HepG2 (cell line): ENCODE measurements around the gene ANO1. TPM values are rescaled to one million over a fixed set of nuclear protein-coding genes. Genes with fewer than 3 reads are reported as not detected.

Experiments used
- ATAC-seq: fragments of 200-7000 bp; cut with Tn5 transposase; 3 replicates; pipeline ENCODE4 v1.9.1; 2020; ENCODE audit warnings: mild to moderate bottlenecking, moderate library complexity
- BruUV-seq: library from RNA; stranded (reverse); fragments of 400-500 nt; replicated peaks from 2 replicates; lab custom pipeline; 2021; lab: Mats Ljungman, UMichigan
- CTCF ChIA-PET: fragments of 300-600 bp; formaldehyde crosslinking; extraction: SDS; loops from one replicate; lab custom pipeline; 2021; ENCODE audit warnings: low total read pairs, inconsistent platforms, low intra/inter-chr PET ratio; lab: Yijun Ruan, JAX
- POLR2A ChIA-PET: fragments of 350-600 bp; sonication (Branson Sonifier 250); formaldehyde crosslinking; loops from one replicate; lab custom pipeline; 2020; ENCODE audit warnings: antibody characterized with exemption, inconsistent platforms; lab: Yijun Ruan, JAX
- DNase-seq: peaks from one replicate; pipeline ENCODE4 v3.0.0-alpha.2; 2015; ENCODE audit warnings: low spot score
- FAIRE-seq: peaks from 3 replicates; lab custom pipeline; 2011; peaks lifted over from hg19 to GRCh38; lab: Jason Lieb, UNC
- H2AFZ ChIP-seq: one replicate; pipeline ENCODE4 v1.6.1; 2011; ENCODE audit warnings: low read length, inconsistent platforms
- H3K27ac ChIP-seq: fragments of 300-600 bp; 3 replicates; pipeline ENCODE4 v1.8.0; 2011; ENCODE audit warnings: mixed run types, mild to moderate bottlenecking, mixed read lengths, low read length, inconsistent platforms; ENCODE audit not compliant: insufficient read depth; ENCODE audit errors: extremely low read length
- H3K27me3 ChIP-seq, 2 experiments: fragments of 200-600 bp in 1 of 2; 2 replicates in 1 of 2; 3 replicates in 1 of 2; pipeline versions ENCODE4 v1.6.0 to v1.8.0; 2011; ENCODE audit warnings: low read length in 2 of 2, mild to moderate bottlenecking in 2 of 2, moderate library complexity in 2 of 2, inconsistent platforms in 1 of 2; ENCODE audit not compliant: insufficient read depth in 2 of 2, control insufficient read depth in 1 of 2
- H3K36me3 ChIP-seq, 2 experiments: fragments of 200-600 bp in 1 of 2; replicated peaks in 1 of 2; 2 replicates in 1 of 2; 3 replicates in 1 of 2; pipeline versions ENCODE4 v1.5.1 to v1.8.0; 2011; ENCODE audit warnings: low read length in 2 of 2, inconsistent platforms in 1 of 2; ENCODE audit not compliant: insufficient read depth in 2 of 2, control insufficient read depth in 1 of 2
- H3K4me1 ChIP-seq: 2 replicates; pipeline ENCODE4 v1.5.1; 2012; ENCODE audit warnings: low read length, inconsistent platforms; ENCODE audit not compliant: insufficient read depth
- H3K4me2 ChIP-seq: 2 replicates; pipeline ENCODE4 v1.6.0; 2011; ENCODE audit warnings: low read depth, low read length, inconsistent platforms
- H3K4me3 ChIP-seq, 3 experiments: fragments of 200-600 bp in 1 of 3; sonication (generic), shearing (Covaris generic) in 1 of 3; replicated peaks in 1 of 3; 2 replicates each; pipeline ENCODE4 v1.5.1; 2011 to 2016; ENCODE audit warnings: low read length in 3 of 3, inconsistent platforms in 2 of 3, low read depth in 2 of 3, mild to moderate bottlenecking in 2 of 3, control low read depth in 1 of 3, mixed read lengths in 1 of 3; ENCODE audit not compliant: insufficient read depth in 1 of 3
- H3K79me2 ChIP-seq: one replicate; pipeline ENCODE4 v1.6.1; 2011; ENCODE audit warnings: low read length, inconsistent platforms; ENCODE audit not compliant: insufficient read depth
- H3K9ac ChIP-seq: 2 replicates; pipeline ENCODE4 v1.6.0; 2011; ENCODE audit warnings: mild to moderate bottlenecking, low read depth, low read length, inconsistent platforms; ENCODE audit not compliant: insufficient read depth
- H3K9me3 ChIP-seq: 2 replicates; pipeline ENCODE4 v1.5.1; 2012; ENCODE audit warnings: mild to moderate bottlenecking, low read length
- H4K20me1 ChIP-seq: 2 replicates; pipeline ENCODE4 v1.6.0; 2011; ENCODE audit warnings: inconsistent platforms, mild to moderate bottlenecking, low read length, moderate library complexity; ENCODE audit not compliant: insufficient read depth
- EP300 ChIP-seq, 3 experiments: sonication (generic) in 1 of 3; formaldehyde crosslinking in 1 of 3; IDR thresholded peaks; 2 replicates each; pipeline versions ENCODE4 v1.5.1 to v1.6.1; 2011 to 2020; ENCODE audit warnings: low read depth in 2 of 3, low read length in 2 of 3, borderline replicate concordance in 1 of 3, improper control_type of control experiment in 1 of 3, mild to moderate bottlenecking in 1 of 3, missing genetic modification reagents in 1 of 3, moderate library complexity in 1 of 3
- HNF4A ChIP-seq: sonication (generic); formaldehyde crosslinking; IDR thresholded peaks from 2 replicates; pipeline ENCODE4 v1.4.0; 2020; ENCODE audit warnings: missing genetic modification reagents
- MXI1 ChIP-seq: IDR thresholded peaks from 3 replicates; pipeline ENCODE4 v1.6.1; 2012; ENCODE audit warnings: low read depth, low read length, inconsistent platforms, borderline replicate concordance
- NR1H2 ChIP-seq: sonication (generic); formaldehyde crosslinking; IDR thresholded peaks from 2 replicates; pipeline ENCODE4 v1.8.1; 2022; ENCODE audit warnings: low read depth, missing genetic modification reagents, borderline replicate concordance
- SNAPC5 ChIP-seq: sonication (generic); formaldehyde crosslinking; IDR thresholded peaks from 2 replicates; pipeline ENCODE4 v1.8.1; 2023; ENCODE audit warnings: mild to moderate bottlenecking, missing genetic modification reagents, borderline replicate concordance
- ZNF121 ChIP-seq: sonication (generic); formaldehyde crosslinking; IDR thresholded peaks from 2 replicates; pipeline ENCODE4 v1.5.0; 2020; ENCODE audit warnings: mild to moderate bottlenecking, missing genetic modification reagents
- ZNF234 ChIP-seq: sonication (generic); formaldehyde crosslinking; conservative IDR thresholded peaks from 2 replicates; pipeline ENCODE4 v1.5.1; 2020; ENCODE audit warnings: mild to moderate bottlenecking, missing genetic modification reagents
- ZNF562 ChIP-seq: sonication (generic); formaldehyde crosslinking; IDR thresholded peaks from 2 replicates; pipeline ENCODE4 v1.8.0; 2022; ENCODE audit warnings: missing genetic modification reagents, borderline replicate concordance
- ZNF576 ChIP-seq: sonication (generic); formaldehyde crosslinking; IDR thresholded peaks from 2 replicates; pipeline ENCODE4 v1.4.0; 2020; ENCODE audit warnings: mild to moderate bottlenecking, missing genetic modification reagents
- ZNF703 ChIP-seq: sonication (generic); formaldehyde crosslinking; IDR thresholded peaks from 2 replicates; pipeline ENCODE4 v1.5.1; 2020; ENCODE audit warnings: missing genetic modification reagents, mild to moderate bottlenecking, moderate library complexity, borderline replicate concordance
- ZNF83 ChIP-seq: sonication (generic); formaldehyde crosslinking; IDR thresholded peaks from 2 replicates; pipeline ENCODE4 v1.4.0; 2020; ENCODE audit warnings: missing genetic modification reagents, mild to moderate bottlenecking, borderline replicate concordance
- ZNF841 ChIP-seq: sonication (generic); formaldehyde crosslinking; IDR thresholded peaks from 2 replicates; pipeline ENCODE4 v1.8.1; 2023; ENCODE audit warnings: missing genetic modification reagents, borderline replicate concordance
- WGBS: methylation state at CpG from one replicate; pipeline ENCODE4 v1.1.6; 2017; ENCODE audit warnings: low lambda C conversion rate; 5-methylcytosine and 5-hydroxymethylcytosine counted together
- in situ Hi-C: cut with HindIII; loops from 2 replicates; pipeline ENCODE4 v1.10.0; 2017; ENCODE audit warnings: low pct_unique_long_range_greater_than_20kb; ENCODE audit not compliant: extremely low pct_ligation_motif_present
- intact Hi-C: fragments of 100-400 bp; cut with micrococcal nuclease; formaldehyde crosslinking; loops from one replicate; pipeline ENCODE4 v1.10.0; 2022; ENCODE audit not compliant: unreplicated experiment
- polyA plus RNA-seq, 8 experiments: library from polyadenylated mRNA; depleted of rRNA in 3 of 8; stranded (reverse) in 7 of 8; unstranded in 1 of 8; fragments of >200 nt; fragmentation: Illumina TruSeq in 4 of 8; extraction: Trizol in 4 of 8; gene quantifications; 2 replicates each; pipeline versions ENCODE4 v1.2.1 to v1.2.3, GENCODE V29; 2011 to 2016; ENCODE audit warnings: low read depth in 4 of 8, missing spikeins in 1 of 8, mixed read lengths in 1 of 8; ENCODE audit not compliant: insufficient read depth in 1 of 8
- total RNA-seq, 5 experiments: library from RNA; depleted of rRNA; stranded (reverse); fragments of >200 nt; fragmentation: Illumina TruSeq; extraction: Trizol; gene quantifications; 2 replicates each; pipeline ENCODE4 v1.2.3, GENCODE V29; 2016; ENCODE audit warnings: low read depth in 1 of 5
- TF ChIP-seq, protein P1 (sequence below): sonication (generic); formaldehyde crosslinking; IDR thresholded peaks from 2 replicates; pipeline ENCODE4 v1.5.0; 2020; ENCODE audit warnings: missing genetic modification reagents, mild to moderate bottlenecking, borderline replicate concordance
- TF ChIP-seq, protein P2 (sequence below): sonication (generic); formaldehyde crosslinking; conservative IDR thresholded peaks from 2 replicates; pipeline ENCODE4 v1.4.0; 2020; ENCODE audit warnings: missing genetic modification reagents

The ANO1 gene
- total and polyA plus RNA-seq, 2 of the 13 experiments (the other 11 are each of a cell fraction or from before 2014, with no cell fraction given), result not detected

GRCh38 chr11:70169632-70170031, 91.5 kb downstream of the ANO1 start:
- H3K9ac ChIP-seq, result no peak overlapping the region
- DNase-seq, result no peak
- ChIA-PET CTCF (no interaction called here), POLR2A (no interaction called here)
- H3K79me2 ChIP-seq, result no peaks in the 10 kb centered on the region
- H3K4me1 ChIP-seq, result peaks cover 9% of the 10 kb centered on the region; the same call in 1 of the 2 replicates
- TF ChIP-seq, protein P1, sequence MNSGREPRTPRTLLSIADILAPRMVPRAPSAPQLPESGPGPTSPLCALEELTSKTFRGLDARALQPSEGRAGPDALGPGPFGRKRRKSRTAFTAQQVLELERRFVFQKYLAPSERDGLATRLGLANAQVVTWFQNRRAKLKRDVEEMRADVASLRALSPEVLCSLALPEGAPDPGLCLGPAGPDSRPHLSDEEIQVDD (CRISPR knock-in tag), result no peak
- H3K27ac ChIP-seq, result no peak overlapping the region
- FAIRE-seq, result no peak
- in situ Hi-C loops, result no loop called here
- intact Hi-C loops, result no loop called here
- H3K4me3 ChIP-seq, result no peak overlapping the region
- peaks cover 2 to 38% of the 10 kb centered on the region in 2 experiments for H3K27me3 ChIP-seq
- no peak overlapping the region for H3K4me2 ChIP-seq
- no peak overlapping the region for H2AFZ ChIP-seq
- no peaks in the 10 kb centered on the region; the same call in 1 of the 2 replicates for H4K20me1 ChIP-seq
- no TSS peak for BruUV-seq
- no peaks in the 10 kb centered on the region for H3K9me3 ChIP-seq
- H3K36me3 ChIP-seq, result no peaks in the 10 kb centered on the region
- no peak for ATAC-seq
- 77% methylated on average over 3 of the region's 8 CpGs for WGBS

- H3K36me3 ChIP-seq, result no peaks in the 10 kb centered on the region
- BruUV-seq, result no TSS peak
- no peak overlapping the region for H3K4me3 ChIP-seq
- ChIA-PET CTCF (no interaction called here), POLR2A (no interaction called here)
- H2AFZ ChIP-seq, result no peak overlapping the region
- intact Hi-C loops, result no loop called here
- DNase-seq (no peak), FAIRE-seq (no peak), ATAC-seq (no peak)
- peaks cover 0 to 36% of the 10 kb centered on the region in 2 experiments; a peak in 3 of 5 replicates for H3K27me3 ChIP-seq
- H3K4me2 ChIP-seq, result no peak overlapping the region
- H3K27ac ChIP-seq, result no peak overlapping the region
- no peak overlapping the region for H3K9ac ChIP-seq
- no peaks in the 10 kb centered on the region for H3K9me3 ChIP-seq
- 33% methylated on average over 7 of the region's 22 CpGs for WGBS
- in situ Hi-C loops, result no loop called here
- H3K79me2 ChIP-seq, result no peaks in the 10 kb centered on the region
- no peaks in the 10 kb centered on the region; the same call in 1 of the 2 replicates for H4K20me1 ChIP-seq
- H3K4me1 ChIP-seq, result peaks cover 16% of the 10 kb centered on the region; the same call in 1 of the 2 replicates
- TF ChIP-seq SNAPC5 (no peak), ZNF562 (CRISPR knock-in tag) (no peak), EP300 (IDR thresholded peaks at IDR 0.05; ENCODE audit: low read depth in 2 of 2, low read length in 2 of 2) (no peak), EP300 (CRISPR knock-in tag; IDR thresholded peaks at IDR 0.05; ENCODE audit: borderline replicate concordance) (no peak), ZNF121 (CRISPR knock-in tag) (no peak), HNF4A (no peak), NR1H2 (CRISPR knock-in tag) (no peak), ZNF83 (no peak), ZNF841 (CRISPR knock-in tag) (no peak), MXI1 (no peak), ZNF234 (CRISPR knock-in tag) (no peak), ZNF703 (CRISPR knock-in tag) (no peak), ZNF576 (CRISPR knock-in tag) (no peak)
- TF ChIP-seq, protein P2, sequence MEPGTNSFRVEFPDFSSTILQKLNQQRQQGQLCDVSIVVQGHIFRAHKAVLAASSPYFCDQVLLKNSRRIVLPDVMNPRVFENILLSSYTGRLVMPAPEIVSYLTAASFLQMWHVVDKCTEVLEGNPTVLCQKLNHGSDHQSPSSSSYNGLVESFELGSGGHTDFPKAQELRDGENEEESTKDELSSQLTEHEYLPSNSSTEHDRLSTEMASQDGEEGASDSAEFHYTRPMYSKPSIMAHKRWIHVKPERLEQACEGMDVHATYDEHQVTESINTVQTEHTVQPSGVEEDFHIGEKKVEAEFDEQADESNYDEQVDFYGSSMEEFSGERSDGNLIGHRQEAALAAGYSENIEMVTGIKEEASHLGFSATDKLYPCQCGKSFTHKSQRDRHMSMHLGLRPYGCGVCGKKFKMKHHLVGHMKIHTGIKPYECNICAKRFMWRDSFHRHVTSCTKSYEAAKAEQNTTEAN (CRISPR knock-in tag), result no peak
Measured at GRCh38 chr11:70170596-70171210, 92.6 kb downstream of the ANO1 start.
